ENCODE results near the gene ADGRL2.

The ADGRL2 gene

GRCh38 chr1:81921344-81921743, 120.6 kb downstream of the ADGRL2 start:
- no peak for DNase-seq

GRCh38 chr1:81921851-81922462, 121.2 kb downstream of the ADGRL2 start:
- DNase-seq: no peak

- no peak for DNase-seq
These were observed 122.2 kb downstream of the ADGRL2 start for GRCh38 chr1:81922955-81923354.

DNA sequence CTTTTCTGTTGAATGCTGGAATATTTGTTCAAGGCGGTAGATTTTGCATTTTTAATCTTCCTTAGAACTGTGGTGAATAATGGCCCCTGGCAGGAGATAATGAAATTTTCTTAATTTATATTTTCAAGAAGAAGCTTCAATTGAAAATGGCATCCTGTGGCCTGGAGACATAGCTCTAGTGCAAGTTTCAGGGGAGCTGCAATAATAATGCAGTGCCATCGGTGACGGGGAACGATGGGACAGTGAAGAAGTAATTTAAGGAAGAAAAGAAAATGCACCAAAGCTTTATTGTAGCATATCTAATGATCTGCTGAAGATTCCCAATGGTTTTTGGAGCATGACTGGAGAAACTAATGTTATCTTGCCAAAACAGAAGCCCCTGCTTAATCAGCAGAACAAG, 128.4 kb downstream of the ADGRL2 start:
- DNase-seq: no peak

GRCh38 chr1:81936853-81937252, 136.1 kb downstream of the ADGRL2 start:
- no peak for DNase-seq

DNA sequence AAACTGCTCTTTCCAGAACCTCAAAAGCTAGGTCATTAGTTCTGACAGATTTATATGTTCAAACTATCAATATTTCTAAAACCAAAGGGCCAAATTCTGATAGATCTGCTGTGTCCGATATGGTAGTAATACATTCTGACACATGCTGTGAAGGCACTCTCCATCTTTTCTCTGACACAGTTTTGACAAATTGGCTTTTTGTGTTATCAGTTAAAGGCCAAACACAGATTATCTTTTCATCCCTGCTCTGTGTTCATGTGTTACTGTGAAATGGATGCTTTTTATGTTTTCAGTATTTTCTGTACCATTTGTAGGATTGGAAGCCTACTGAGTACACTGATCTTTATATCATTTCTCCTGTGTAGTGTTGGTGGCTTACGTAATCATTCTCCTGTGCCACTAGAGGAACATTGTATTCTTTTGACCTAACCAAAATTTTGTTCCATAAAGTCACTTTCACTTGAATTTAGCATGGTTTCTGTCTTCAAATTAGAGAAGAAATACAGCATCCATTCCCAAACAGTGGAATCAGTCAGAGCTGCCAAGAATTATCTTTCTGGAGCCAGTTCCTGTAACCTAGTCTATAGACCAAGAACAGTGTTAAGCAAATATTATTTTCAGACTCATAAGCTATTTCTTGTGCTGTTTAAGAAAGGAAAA, 137.2 kb downstream of the ADGRL2 start:
- no peak for DNase-seq

- DNase-seq: no peak
These were observed 147.8 kb downstream of the ADGRL2 start for GRCh38 chr1:81948495-81948894.

DNA sequence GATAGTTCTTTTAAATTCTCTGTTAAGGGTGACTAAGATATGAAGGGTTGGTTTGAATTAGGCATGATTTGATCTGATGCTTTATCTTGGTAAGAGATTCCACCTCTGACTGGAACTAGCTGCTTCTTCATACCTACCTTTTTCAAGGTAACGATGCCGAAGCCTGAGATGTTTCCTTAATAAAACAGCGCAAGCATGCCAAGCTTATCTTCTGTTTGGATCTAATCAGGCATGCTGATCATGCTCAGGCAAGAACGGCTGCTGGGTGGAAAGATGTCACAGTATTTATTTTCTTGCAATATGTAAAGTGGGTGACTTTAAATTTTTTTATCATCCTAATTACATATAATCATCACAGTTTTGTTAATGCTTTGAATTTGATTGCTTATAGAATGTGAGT, 148.7 kb downstream of the ADGRL2 start:
- no peak for DNase-seq

GRCh38 chr1:81950037-81950436, 149.3 kb downstream of the ADGRL2 start:
- no peak for DNase-seq

DNA sequence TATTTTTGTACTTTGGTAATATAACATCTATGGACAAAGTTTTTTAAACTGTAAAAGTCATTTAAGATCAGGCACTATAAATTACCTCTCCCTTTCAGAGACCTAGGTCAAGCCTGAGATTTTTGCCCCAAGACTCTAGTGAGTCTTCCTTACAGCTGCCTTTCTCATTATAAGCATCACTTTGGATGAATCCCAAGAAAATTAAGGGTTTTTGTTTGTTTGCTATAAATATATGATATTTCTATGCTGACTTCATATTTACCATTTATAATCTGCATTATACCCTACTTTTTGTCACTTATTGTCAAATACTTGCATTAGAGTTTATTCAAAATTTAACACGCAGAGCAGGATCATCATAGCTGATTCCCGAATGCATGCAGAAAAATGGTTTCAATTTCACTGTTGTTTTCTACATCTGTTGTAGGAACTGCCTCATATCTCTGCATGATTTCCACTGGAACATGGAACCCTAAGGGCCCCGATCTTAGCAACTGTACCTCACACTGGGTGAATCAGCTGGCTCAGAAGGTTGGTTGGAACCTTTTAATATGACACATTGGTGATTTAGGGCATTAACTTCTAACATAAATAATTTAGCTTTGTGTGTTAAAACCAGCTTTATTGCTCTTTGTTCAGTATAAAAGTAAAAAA, 150.0 kb downstream of the ADGRL2 start:
- DNase-seq: no peak

DNA sequence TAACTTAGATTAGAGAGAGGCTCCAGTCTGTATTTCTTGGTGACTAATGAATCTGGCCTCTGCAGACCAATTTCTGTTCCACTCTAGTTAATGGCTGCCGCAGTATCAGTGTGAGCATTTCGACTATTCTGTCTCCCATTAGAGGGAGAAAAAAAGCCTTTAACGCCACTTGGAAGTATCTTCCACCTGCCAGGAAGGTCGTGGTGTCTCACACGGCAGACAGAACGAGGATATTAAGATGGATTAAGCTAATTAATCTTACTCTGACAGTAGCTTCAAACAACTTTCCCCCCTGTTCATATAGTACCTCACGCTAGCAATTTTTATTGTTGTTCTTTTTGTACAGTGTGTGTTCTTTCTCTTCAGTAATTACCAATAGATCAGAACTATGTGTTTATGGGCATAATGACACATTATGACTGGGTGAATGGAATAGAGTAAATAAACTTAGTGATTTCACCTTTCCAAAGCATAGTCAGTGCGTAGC, 153.8 kb downstream of the ADGRL2 start:
- DNase-seq: no peak

DNA sequence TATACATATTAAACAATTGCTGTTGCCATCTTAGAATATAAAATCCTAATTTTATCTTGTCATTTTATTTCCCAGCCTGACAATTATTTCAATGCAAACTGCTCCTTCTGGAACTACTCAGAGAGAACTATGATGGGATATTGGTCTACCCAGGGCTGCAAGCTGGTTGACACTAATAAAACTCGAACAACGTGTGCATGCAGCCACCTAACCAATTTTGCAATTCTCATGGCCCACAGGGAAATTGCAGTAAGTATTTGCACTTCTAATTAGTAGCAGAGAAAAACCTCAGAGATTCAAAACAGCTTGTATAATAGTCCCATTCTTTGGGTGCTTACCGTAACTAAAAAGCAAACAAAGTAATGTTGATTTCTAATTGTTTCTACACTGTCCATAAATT, 167.2 kb downstream of the ADGRL2 start:
- DNase-seq: no peak

- DNase-seq: no peak
These were observed 169.7 kb downstream of the ADGRL2 start for GRCh38 chr1:81970416-81970815.

GRCh38 chr1:81974222-81974841, 173.6 kb downstream of the ADGRL2 start:
- no peak for DNase-seq

DNA sequence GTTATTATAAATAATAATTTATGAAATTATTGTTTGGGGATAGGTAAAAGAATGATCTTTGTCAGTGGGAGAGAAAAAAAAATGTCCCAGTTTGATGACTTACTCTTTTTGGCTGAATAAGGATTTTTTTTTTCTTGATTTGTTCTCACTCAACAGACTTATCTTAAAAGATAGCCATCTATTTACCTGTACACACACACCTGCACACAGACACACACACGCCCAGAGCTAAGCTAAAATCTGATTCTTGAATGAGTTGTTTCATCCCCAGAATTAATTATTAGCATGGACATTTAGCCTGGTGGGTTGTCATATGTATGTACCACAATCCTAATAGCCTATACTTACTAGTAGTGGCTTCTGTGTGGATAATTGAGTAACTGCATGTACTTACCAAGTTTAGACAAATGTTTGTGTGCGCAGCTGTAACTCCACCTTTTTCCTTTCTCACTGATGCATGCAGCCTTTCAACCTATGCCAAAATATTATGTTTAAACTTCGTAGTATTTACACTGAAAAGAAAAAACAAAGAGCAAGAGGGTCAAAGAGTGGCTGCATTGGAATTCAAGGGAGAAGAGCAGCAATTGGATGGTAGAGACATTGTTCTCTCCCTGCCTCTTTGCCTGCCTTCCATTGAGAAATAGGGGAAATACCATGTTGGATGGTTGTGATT, 174.3 kb downstream of the ADGRL2 start:
- DNase-seq: no peak

GRCh38 chr1:81976539-81976938, 175.8 kb downstream of the ADGRL2 start:
- DNase-seq: no peak

DNA sequence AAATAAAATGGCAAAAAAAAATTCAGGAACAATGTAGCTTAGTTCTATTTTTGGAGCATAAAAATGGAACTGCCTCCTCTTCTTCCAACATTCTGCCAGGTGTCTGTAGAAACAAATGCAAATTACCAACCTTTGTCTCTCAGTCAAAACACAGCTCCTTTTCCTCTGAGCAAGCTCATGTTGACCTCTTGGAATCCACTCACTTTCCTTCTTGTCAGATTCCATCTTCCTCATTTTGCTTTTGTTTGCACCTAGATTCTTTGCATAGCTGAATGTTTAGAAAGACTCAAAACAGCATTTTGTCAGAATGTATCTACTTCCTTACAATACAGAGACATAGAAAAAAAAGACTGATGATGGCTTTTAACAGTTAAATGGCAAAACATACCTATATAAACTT, 178.2 kb downstream of the ADGRL2 start:
- DNase-seq: no peak

GRCh38 chr1:81982523-81982922, 181.8 kb downstream of the ADGRL2 start:
- DNase-seq: no peak

DNA sequence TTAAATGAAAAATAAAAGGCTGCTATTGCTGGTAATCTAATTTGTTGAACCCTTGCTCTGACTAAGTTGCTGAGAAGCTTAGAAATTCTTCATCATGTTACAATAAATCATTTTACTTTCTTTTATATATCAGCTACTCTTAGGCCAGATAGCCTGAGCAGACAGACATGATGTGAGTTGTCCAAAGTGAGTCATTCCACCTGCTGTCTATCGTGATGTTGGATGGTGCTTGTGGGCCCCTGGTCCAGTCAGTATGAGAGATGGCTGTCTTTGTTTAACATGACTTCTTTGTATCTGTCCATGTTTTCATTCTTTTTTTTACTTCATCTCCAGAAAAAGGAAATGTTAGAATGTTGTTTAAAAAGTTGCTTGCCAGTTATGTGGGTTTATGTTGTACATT, 188.8 kb downstream of the ADGRL2 start:
- no peak for DNase-seq

- DNase-seq: no peak
These were observed 189.5 kb downstream of the ADGRL2 start for GRCh38 chr1:81990241-81990640.

GRCh38 chr1:81998165-81998564, 197.4 kb downstream of the ADGRL2 start:
- DNase-seq: no peak

- DNase-seq: no peak
These were observed 198.6 kb downstream of the ADGRL2 start for GRCh38 chr1:81999364-81999763.

- no peak for DNase-seq
These were observed 199.5 kb downstream of the ADGRL2 start for GRCh38 chr1:82000221-82000620.

Measured in CD4-positive, alpha-beta T cell treated with Interleukin-6 for 4 hours (primary cell).